Ovary (tissue), 9 donors: Measurements from ENCODE around the gene PCYT1A. TPM values are rescaled to one million over a fixed set of nuclear protein-coding genes. Genes with fewer than 3 reads are reported as not detected.

Experiments used
- DNase-seq, 5 donors: peaks; one replicate each; pipeline ENCODE4 v3.0.0-alpha.2; 2019 to 2020
- H3K27ac ChIP-seq, 2 donors: fragments of 200-600 bp; one replicate each; pipeline versions ENCODE4 v1.5.1 to v1.8.0; 2019 to 2022
- H3K27me3 ChIP-seq: fragments of 200-600 bp; one replicate; pipeline ENCODE4 v1.8.0; 2022
- H3K36me3 ChIP-seq: fragments of 200-600 bp; sonication (generic); one replicate; pipeline ENCODE4 v1.5.1; 2019
- H3K4me1 ChIP-seq: one replicate; pipeline ENCODE4 v1.8.1; 2013; ENCODE audit warnings: mild to moderate bottlenecking, moderate library complexity; ENCODE audit not compliant: insufficient read depth
- H3K4me3 ChIP-seq: fragments of 200-600 bp; sonication (generic); one replicate; pipeline ENCODE4 v1.5.1; 2017
- H3K9me3 ChIP-seq, 2 donors: fragments of 200-600 bp in 1 of 2; sonication (generic) in 1 of 2; one replicate each; pipeline versions ENCODE4 v1.5.1 to v1.8.1; 2013 to 2019; ENCODE audit warnings: mild to moderate bottlenecking in 1 of 2, moderate library complexity in 1 of 2
- CTCF ChIP-seq, 3 donors: fragments of 450-650 bp in 2 of 3; fragments of 200-600 bp in 1 of 3; IDR thresholded peaks; one replicate each; pipeline versions ENCODE4 v1.5.1 to v1.8.0; 2016 to 2022; ENCODE audit warnings: antibody characterized with exemption in 3 of 3, mild to moderate bottlenecking in 1 of 3
- EP300 ChIP-seq: sonication (generic); formaldehyde crosslinking; IDR thresholded peaks from one replicate; pipeline ENCODE4 v1.6.1; 2017; ENCODE audit warnings: antibody characterized with exemption
- POLR2A ChIP-seq: fragments of 450-650 bp; IDR thresholded peaks from one replicate; pipeline ENCODE4 v1.6.1; 2017; ENCODE audit warnings: antibody characterized with exemption, mild to moderate bottlenecking, moderate library complexity
- WGBS, 3 donors: extraction: QIAGEN DNeasy Blood & Tissue Kit in 1 of 3; methylation state at CpG; one replicate each; pipeline versions ENCODE4 v1.1.5 to v1.1.7; 2013 to 2017; 5-methylcytosine and 5-hydroxymethylcytosine counted together
- intact Hi-C, 4 donors: fragments of 100-400 bp; cut with DNase I; formaldehyde crosslinking; loops; one replicate each; pipeline versions ENCODE4 v1.11.0 to v1.15.1; 2022 to 2023
- polyA plus RNA-seq, 2 donors: library from polyadenylated mRNA; stranded (reverse); fragments of 200-250 nt in 1 of 2; fragments of 350-450 nt in 1 of 2; fragmentation: Illumina TruSeq in 1 of 2; extraction: RNeasy Lipid Tissue Mini Kit (QIAGEN cat#74804) in 1 of 2; gene quantifications; one replicate each; pipeline ENCODE4 v1.2.3, GENCODE V29; 2013 to 2014
- total RNA-seq, 7 donors: library from RNA; depleted of rRNA in 2 of 7; stranded (reverse); fragments of >200 nt in 2 of 7; fragmentation: NEBNext Ultra II Directional in 3 of 7; extraction: Animal tissue kit (Norgen Biotek cat#: 25700) in 3 of 7; gene quantifications; one replicate each; pipeline versions ENCODE4 v1.1.0 to v1.2.4, GENCODE V29; 2016 to 2023
- donor health status: DM: no; HTN: no; CAD: no; lungs with moderate emphysema.
- donor health status: DM: no; HTN: no; CAD: no.
- donor health status: Bipolar disorder and iron deficiency.
- donor health status: DM: yes; HTN: yes; CAD: no.
- donor health status: DM: no; HTN: no; CAD: no.
- donor health status: DM: yes; HTN: yes; CAD: no.

The PCYT1A gene
- total and polyA plus RNA-seq, 9 donors: 16.3 to 58.1 (median 33.7) TPM

- Histone ChIP-seq H3K4me3 (no peak overlapping the region), H3K4me1 (peaks cover 2% of the 10 kb centered on the region), H3K9me3 (no peaks in the 10 kb centered on the region), H3K27me3 (no peaks in the 10 kb centered on the region), H3K36me3 (no peaks in the 10 kb centered on the region), H3K27ac (no peak overlapping the region)
- intact Hi-C loops: no loop called here
- TF ChIP-seq EP300 (no peak), CTCF (IDR thresholded peaks at IDR 0.05) (no peak), POLR2A (no peak)
- DNase-seq: no peak
- 70 to 74% (median 72%) methylated on average over 14 of the region's 14 CpGs for WGBS, 3 donors
These were observed 48.6 kb downstream of the PCYT1A start for GRCh38 chr3:196238612-196239560.

GRCh38 chr3:196237203-196237602 lies 50.3 kb downstream of the PCYT1A start:
- Histone ChIP-seq H3K4me3 (no peak overlapping the region), H3K36me3 (no peaks in the 10 kb centered on the region), H3K9me3 (no peaks in the 10 kb centered on the region), H3K27ac (no peak overlapping the region), H3K4me1 (peaks cover 2% of the 10 kb centered on the region), H3K27me3 (no peaks in the 10 kb centered on the region)
- WGBS, 3 donors: 80 to 88% (median 84%) methylated on average over 5 of the region's 5 CpGs
- no peak for TF ChIP-seq CTCF (IDR thresholded peaks at IDR 0.05)
- TF ChIP-seq EP300: no peak
- no peak for TF ChIP-seq POLR2A
- DNase-seq: no peak
- intact Hi-C loops: no loop called here

GRCh38 chr3:196236223-196236622 lies 51.3 kb downstream of the PCYT1A start:
- intact Hi-C loops: no loop called here
- no peaks in the 10 kb centered on the region for H3K9me3 ChIP-seq
- H3K27me3 ChIP-seq: no peaks in the 10 kb centered on the region
- no peaks in the 10 kb centered on the region for H3K36me3 ChIP-seq
- WGBS, 3 donors: 84 to 92% (median 90%) methylated on average over 8 of the region's 8 CpGs
- no peak overlapping the region for H3K27ac ChIP-seq
- no peak overlapping the region for H3K4me3 ChIP-seq
- TF ChIP-seq POLR2A (no peak), CTCF (IDR thresholded peaks at IDR 0.05) (no peak), EP300 (no peak)
- DNase-seq: no peak
- H3K4me1 ChIP-seq: peaks cover 2% of the 10 kb centered on the region

DNA sequence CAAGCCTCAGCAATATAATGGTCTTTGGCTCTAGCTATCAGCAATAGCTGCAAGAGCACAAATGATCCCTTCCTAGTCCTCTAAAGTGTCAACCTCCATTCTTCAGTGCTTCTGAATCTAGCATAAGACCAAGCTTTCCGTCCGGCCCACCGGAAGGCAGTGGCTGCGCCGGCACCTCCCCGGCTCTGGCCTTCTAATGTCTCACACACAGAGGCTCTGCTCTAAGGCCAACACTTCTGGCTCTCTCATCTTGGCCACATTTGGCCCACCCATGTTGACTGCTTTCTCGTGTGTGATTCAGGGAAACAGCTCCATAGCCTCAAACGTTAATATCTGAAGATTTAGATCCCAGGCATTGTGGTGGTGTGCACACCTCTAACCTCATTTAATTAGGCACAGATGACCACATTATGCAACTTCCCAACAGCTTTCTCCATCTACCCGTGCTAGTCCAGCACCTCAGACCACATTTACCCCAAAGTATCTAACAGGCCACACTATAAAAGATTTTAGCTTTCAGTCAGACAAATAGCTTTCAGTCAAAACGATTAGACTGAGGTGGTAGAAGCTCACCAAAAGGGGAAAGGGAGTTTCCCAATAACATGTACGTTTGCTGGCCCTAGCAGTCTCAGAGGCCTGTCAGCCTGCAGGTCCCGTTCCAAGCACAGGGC lies 51.9 kb downstream of the PCYT1A start:
- intact Hi-C loops: no loop called here
- Histone ChIP-seq H3K27ac (no peak overlapping the region), H3K36me3 (no peaks in the 10 kb centered on the region), H3K4me3 (no peak overlapping the region), H3K9me3 (no peaks in the 10 kb centered on the region), H3K27me3 (no peaks in the 10 kb centered on the region), H3K4me1 (peaks cover 2% of the 10 kb centered on the region)
- 63 to 70% (median 66%) methylated on average over 12 of the region's 12 CpGs for WGBS, 3 donors
- DNase-seq: no peak
- TF ChIP-seq EP300: no peak
- TF ChIP-seq CTCF (IDR thresholded peaks at IDR 0.05): no peak
- no peak for TF ChIP-seq POLR2A
